ENCODE data around the gene SH3TC1. TPM values are rescaled to one million over a fixed set of nuclear protein-coding genes. Genes with fewer than 3 reads are reported as not detected.

The SH3TC1 gene
- total RNA-seq, 2 experiments from 2014 or later = 28.5 to 28.8 TPM

DNA sequence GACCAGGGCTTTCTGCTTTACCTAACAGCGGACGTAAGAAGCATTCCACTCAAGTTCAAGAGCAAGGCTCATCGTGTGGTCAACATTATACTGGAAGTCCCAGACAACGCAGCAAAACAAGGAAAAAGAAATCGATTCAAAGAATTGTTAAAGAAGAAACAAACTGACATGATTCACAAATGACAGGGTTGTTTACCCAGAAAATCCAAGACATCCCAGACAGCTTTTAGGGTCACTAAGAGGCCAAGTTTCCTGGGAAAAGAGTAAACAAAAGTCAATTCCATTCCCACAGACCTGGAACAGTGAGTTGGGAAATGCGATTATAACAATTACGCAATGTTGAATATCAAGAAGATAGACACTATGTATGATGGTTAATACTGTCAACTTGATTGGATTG is 49.0 kb downstream of the SH3TC1 start:
- intact Hi-C loops (cut with micrococcal nuclease) = no loop called here
- CTCF ChIA-PET = no interaction called here
- DNase-seq = no peak

DNA sequence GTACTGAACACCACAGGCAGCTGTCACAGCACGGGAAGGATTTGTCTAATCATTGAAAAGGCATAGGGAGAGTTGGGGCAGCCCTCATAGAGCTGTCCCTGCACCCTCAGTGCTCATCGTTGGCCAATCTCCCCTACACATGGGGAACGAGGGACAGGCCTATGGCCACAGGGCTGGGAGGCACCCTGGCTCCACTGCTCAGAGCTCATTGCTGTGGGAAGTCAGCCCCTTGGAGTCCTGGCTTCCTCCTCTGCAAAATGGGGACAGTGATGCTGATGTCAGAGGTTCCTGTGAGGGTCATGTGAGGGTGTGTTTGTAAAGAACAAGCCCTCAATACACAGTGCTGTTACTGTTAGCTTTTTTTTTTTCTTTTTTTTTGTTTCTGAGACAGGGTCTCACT is 51.1 kb downstream of the SH3TC1 start:
- no peak overlapping the region for H3K27ac Mint-ChIP-seq
- H3K9me3 Mint-ChIP-seq = no peaks in the 10 kb centered on the region
- peaks cover 1% of the 10 kb centered on the region for H3K27me3 Mint-ChIP-seq
- no peak for DNase-seq
- intact Hi-C loops (cut with micrococcal nuclease) = no loop called here
- POLR2A ChIA-PET = no interaction called here
- CTCF ChIA-PET = interaction anchor here (0.8 to 1.5 kb wide), 2 partner anchors 8 to 17 kb away, joined by 3 to 4 read pairs; no protein-coding TSS in a partner anchor
- H3K4me1 Mint-ChIP-seq (ENCODE audit: low read depth) = no peaks in the 10 kb centered on the region
- H3K36me3 Mint-ChIP-seq = no peaks in the 10 kb centered on the region
- H3K4me3 Mint-ChIP-seq = no peak overlapping the region

More for the DNA sequence above, 49.0 kb downstream of the SH3TC1 start:
- H3K27me3 Mint-ChIP-seq = peaks cover 1% of the 10 kb centered on the region
- H3K4me1 Mint-ChIP-seq (ENCODE audit: low read depth) = no peaks in the 10 kb centered on the region
- H3K36me3 Mint-ChIP-seq = no peaks in the 10 kb centered on the region
- POLR2A ChIA-PET = no interaction called here
- H3K4me3 Mint-ChIP-seq = no peak overlapping the region
- no peak overlapping the region for H3K27ac Mint-ChIP-seq
- H3K9me3 Mint-ChIP-seq = no peaks in the 10 kb centered on the region

GRCh38 chr4:8250637-8251036 is 51.5 kb downstream of the SH3TC1 start:
- H3K9me3 Mint-ChIP-seq = no peaks in the 10 kb centered on the region
- no peak for DNase-seq
- peaks cover 1% of the 10 kb centered on the region for H3K27me3 Mint-ChIP-seq
- H3K4me3 Mint-ChIP-seq = no peak overlapping the region
- no peaks in the 10 kb centered on the region for H3K36me3 Mint-ChIP-seq
- ChIA-PET CTCF (interaction anchor here (0.8 kb wide), 1 partner anchor 9 kb away, joined by 4 read pairs; no protein-coding TSS in a partner anchor), POLR2A (no interaction called here)
- intact Hi-C loops (cut with micrococcal nuclease) = no loop called here
- no peak overlapping the region for H3K27ac Mint-ChIP-seq
- H3K4me1 Mint-ChIP-seq (ENCODE audit: low read depth) = no peaks in the 10 kb centered on the region

DNA sequence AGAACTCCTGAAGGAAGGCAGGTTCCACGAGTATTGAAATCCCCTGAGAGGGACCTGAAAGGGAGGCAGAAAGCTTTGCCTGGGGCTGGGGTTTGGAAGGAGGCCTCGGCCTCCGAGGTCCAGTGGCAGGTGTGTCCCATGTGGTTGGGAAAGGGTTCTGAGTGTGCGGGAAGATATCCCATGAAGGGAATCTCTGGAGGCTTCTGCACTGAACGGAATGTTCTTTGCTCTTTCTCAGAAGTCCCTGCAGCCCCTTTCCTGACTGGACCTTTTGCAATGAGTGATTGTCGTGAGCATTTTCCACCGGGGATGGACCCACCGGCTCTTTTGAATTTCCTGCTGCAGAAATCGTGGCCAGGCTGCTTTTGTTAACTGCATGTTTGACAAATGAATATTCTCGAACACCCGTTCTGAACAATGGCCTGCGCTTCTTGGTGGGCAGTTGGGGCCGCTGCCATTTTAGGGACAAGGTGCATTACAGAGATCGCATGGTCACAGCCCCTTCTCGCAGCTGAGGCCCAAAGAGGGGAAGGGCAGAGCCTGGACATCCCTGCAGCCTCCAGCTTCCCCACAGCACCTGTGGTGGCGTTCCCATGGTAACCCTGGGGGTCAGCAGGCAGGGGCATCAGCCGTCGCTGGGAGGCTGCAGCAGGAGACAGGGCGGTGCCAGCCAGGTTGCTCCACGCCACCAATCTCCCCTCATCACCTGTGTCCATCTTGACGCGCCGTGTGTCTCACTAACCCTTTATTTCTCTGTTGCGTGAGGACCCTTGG is 52.2 kb downstream of the SH3TC1 start:
- no peaks in the 10 kb centered on the region for H3K9me3 Mint-ChIP-seq
- ChIA-PET POLR2A (no interaction called here), CTCF (no interaction called here)
- intact Hi-C loops (cut with micrococcal nuclease) = no loop called here
- no peaks in the 10 kb centered on the region for H3K36me3 Mint-ChIP-seq
- H3K4me1 Mint-ChIP-seq (ENCODE audit: low read depth) = no peaks in the 10 kb centered on the region
- no peak overlapping the region for H3K4me3 Mint-ChIP-seq
- H3K27me3 Mint-ChIP-seq = peaks cover 1% of the 10 kb centered on the region
- no peak for DNase-seq
- no peak overlapping the region for H3K27ac Mint-ChIP-seq

GRCh38 chr4:8252301-8253173 is 53.4 kb downstream of the SH3TC1 start:
- intact Hi-C loops (cut with micrococcal nuclease) = no loop called here
- Mint-ChIP-seq H3K27ac (no peak overlapping the region), H3K9me3 (no peaks in the 10 kb centered on the region), H3K27me3 (peaks cover 1% of the 10 kb centered on the region), H3K4me1 (ENCODE audit: low read depth) (no peaks in the 10 kb centered on the region), H3K4me3 (no peak overlapping the region), H3K36me3 (no peaks in the 10 kb centered on the region)
- ChIA-PET POLR2A (no interaction called here), CTCF (interaction anchor here (1.0 to 1.2 kb wide), 2 partner anchors 10 to 216 kb away, joined by 3 read pairs; no protein-coding TSS in a partner anchor)
- DNase-seq = no peak

DNA sequence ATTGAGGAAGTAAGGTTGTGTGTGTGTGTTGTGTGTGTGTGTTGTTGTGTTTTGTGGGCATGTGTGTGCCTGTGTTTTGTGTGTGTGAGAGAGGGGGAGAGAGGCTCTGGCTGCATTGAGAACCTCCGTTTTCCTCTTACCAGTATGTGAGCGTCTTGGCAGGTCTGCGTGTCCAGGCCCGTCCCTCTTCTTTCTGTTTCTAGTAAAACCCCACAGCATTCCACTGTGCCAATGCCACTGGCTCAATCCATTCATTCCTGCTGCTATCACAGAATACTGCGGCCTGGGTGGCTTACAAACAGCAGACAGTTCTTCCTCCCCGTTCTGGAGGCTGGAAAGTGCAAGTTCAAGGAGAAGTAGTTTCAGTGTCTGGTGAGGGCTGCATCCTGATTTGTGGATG is 55.0 kb downstream of the SH3TC1 start:
- no peaks in the 10 kb centered on the region for H3K27me3 Mint-ChIP-seq
- POLR2A ChIA-PET = no interaction called here

DNA sequence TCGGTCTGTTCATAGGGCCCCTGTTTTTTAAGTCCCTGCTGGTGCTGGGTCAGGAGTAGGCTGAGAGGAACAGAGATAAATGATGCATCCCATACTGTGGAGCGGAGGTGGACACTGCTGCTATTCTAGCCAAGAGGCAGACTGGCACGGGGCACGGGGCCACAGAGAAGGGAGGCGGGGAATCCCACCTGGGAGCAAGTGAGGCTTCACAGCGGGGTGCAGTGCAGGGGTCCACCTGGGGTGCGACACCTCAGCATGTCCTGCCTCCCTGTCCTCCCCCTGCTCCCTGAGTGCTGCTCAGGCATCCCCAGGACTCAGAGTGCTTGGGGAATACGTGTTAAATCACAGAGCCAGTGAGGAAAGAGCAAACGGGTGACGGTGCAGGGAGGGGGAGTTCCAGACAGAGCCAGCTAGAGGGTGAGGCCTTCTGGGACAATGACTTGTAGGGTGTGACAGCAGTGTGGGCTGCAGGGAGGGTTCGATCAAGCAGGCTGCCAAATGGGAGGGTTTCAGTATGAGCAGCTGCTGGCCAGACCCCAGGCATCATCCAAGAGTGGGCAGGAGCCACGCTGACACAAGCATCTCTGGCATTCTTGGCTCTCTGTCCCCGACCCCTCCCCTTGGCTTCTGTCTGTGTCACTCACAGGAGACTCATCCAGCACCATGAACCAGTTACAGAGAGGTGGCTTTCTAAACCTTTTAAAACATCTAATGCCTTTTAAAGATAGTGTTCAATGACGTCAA is 56.8 kb downstream of the SH3TC1 start:
- no peaks in the 10 kb centered on the region for H3K9me3 Mint-ChIP-seq
- H3K4me1 Mint-ChIP-seq (ENCODE audit: low read depth) = no peaks in the 10 kb centered on the region
- no peak overlapping the region for H3K27ac Mint-ChIP-seq
- no peaks in the 10 kb centered on the region for H3K36me3 Mint-ChIP-seq
- intact Hi-C loops (cut with micrococcal nuclease) = no loop called here
- H3K27me3 Mint-ChIP-seq = peaks cover 2% of the 10 kb centered on the region
- CTCF ChIA-PET = no interaction called here
- no peak for DNase-seq
- POLR2A ChIA-PET = no interaction called here
- no peak overlapping the region for H3K4me3 Mint-ChIP-seq

More for the DNA sequence above, 55.0 kb downstream of the SH3TC1 start:
- CTCF ChIA-PET = interaction anchor here (1.2 kb wide), 1 partner anchor 215 kb away, joined by 3 read pairs; no protein-coding TSS in a partner anchor
- no peaks in the 10 kb centered on the region for H3K4me1 Mint-ChIP-seq (ENCODE audit: low read depth)
- no peak overlapping the region for H3K4me3 Mint-ChIP-seq
- no peaks in the 10 kb centered on the region for H3K9me3 Mint-ChIP-seq
- H3K27ac Mint-ChIP-seq = no peak overlapping the region
- no peaks in the 10 kb centered on the region for H3K36me3 Mint-ChIP-seq
- intact Hi-C loops (cut with micrococcal nuclease) = no loop called here
- DNase-seq = no peak

- DNase-seq = no peak
- H3K27me3 Mint-ChIP-seq = peaks cover 5% of the 10 kb centered on the region
- intact Hi-C loops (cut with micrococcal nuclease) = no loop called here
- no peaks in the 10 kb centered on the region for H3K4me1 Mint-ChIP-seq (ENCODE audit: low read depth)
- POLR2A ChIA-PET = no interaction called here
- H3K9me3 Mint-ChIP-seq = no peaks in the 10 kb centered on the region
- H3K27ac Mint-ChIP-seq = no peak overlapping the region
- CTCF ChIA-PET = interaction anchor here (0.9 to 1.4 kb wide), 2 partner anchors 10 to 15 kb away, joined by 3 read pairs; no protein-coding TSS in a partner anchor
- no peaks in the 10 kb centered on the region for H3K36me3 Mint-ChIP-seq
- H3K4me3 Mint-ChIP-seq = no peak overlapping the region
Measured at GRCh38 chr4:8257854-8258253, 58.8 kb downstream of the SH3TC1 start.

DNA sequence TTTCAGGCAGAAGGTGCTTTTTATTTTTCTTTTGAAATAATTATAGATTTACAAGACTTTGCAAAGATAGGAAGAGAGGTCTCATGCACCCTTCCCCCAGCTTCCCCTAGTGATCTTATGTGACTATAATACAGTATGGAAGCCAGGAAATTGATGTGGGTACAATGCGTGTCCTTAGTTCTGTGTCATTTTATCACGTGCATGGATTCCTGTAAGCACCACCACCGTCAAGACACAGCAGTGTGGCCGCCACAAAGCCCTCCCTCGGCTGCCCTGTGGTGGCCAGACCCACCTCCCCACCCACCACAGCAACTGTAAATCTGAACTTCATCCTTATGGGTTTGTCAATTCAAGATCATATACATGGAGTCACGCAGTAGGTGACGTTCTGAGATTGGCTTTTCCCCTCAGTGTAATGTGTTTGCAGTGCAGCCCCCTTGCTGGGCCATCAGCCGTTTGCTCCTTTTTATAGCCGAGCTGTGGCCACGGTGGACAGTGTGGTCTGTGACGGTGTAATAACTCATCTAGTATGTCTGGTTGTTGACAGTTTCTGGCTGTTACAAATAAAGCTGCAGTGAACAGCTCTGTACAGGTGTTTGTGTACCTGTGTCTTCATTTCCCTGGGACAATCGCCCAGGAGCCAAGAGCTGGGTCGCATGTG is 59.6 kb downstream of the SH3TC1 start:
- peaks cover 5% of the 10 kb centered on the region for H3K27me3 Mint-ChIP-seq
- H3K27ac Mint-ChIP-seq = no peak overlapping the region
- no peak for DNase-seq
- H3K9me3 Mint-ChIP-seq = no peaks in the 10 kb centered on the region
- ChIA-PET CTCF (interaction anchor here (1.4 kb wide), 1 partner anchor 9 kb away, joined by 3 read pairs; no protein-coding TSS in a partner anchor), POLR2A (no interaction called here)
- H3K4me1 Mint-ChIP-seq (ENCODE audit: low read depth) = no peaks in the 10 kb centered on the region
- no peak overlapping the region for H3K4me3 Mint-ChIP-seq
- intact Hi-C loops (cut with micrococcal nuclease) = no loop called here
- no peaks in the 10 kb centered on the region for H3K36me3 Mint-ChIP-seq

DNA sequence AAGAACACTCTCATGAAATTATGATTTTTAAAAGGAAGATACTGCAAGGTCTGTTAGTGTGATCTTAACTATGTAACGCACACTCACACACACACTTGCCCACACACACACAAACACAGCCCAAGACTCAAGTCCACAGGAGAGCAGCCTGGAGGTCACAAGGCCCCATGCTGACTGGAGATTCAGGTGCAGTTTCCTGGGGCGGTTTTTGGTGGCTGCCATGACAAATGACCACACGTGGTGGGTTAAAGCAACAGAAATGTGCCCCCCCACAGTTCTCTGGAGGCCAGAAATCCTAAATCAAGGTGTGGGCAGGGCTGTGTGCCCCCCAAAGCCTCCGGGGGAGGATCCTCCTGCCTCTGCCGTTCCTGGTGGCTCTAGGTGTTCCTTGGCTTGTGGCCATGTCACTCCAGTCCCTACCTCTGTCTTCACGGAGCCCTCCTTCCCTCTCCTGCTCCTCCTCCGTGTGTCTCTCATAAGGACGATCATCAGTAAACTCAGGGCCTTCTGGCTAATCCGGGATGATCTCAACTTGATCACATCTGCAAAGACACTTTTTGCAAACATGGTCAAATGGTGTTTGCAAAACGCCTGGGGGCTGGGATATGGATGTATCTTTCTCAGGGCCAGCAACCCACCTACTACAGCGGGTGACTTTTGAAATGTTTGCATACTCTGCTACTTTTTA is 60.8 kb downstream of the SH3TC1 start:
- ChIA-PET CTCF (no interaction called here), POLR2A (no interaction called here)
- H3K27me3 Mint-ChIP-seq = peaks cover 5% of the 10 kb centered on the region
- H3K9me3 Mint-ChIP-seq = no peaks in the 10 kb centered on the region
- H3K4me1 Mint-ChIP-seq (ENCODE audit: low read depth) = no peaks in the 10 kb centered on the region
- no peak for DNase-seq
- H3K4me3 Mint-ChIP-seq = no peak overlapping the region
- no peaks in the 10 kb centered on the region for H3K36me3 Mint-ChIP-seq
- intact Hi-C loops (cut with micrococcal nuclease) = no loop called here
- no peak overlapping the region for H3K27ac Mint-ChIP-seq

DNA sequence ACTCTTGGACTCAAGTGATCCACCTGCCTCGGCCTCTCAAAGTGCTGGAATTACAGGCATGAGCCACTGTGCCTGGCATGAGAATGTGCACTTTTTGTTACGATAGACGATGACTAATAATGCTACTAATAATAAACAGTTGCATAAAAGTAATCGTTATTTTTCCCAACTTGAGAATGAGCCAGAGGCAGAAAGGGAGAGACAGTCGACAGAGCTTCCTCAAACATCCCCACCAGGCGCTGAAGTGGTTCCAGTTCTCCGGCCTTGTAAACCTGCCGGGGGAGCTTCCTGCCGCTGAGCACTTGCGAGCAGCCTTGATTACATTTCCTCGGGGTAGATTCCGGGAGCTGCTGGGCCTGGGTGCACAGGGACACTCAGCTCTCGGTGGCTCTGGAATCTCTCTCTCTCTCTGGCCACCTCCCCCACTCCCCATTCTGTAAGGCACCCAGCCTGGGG is 61.6 kb downstream of the SH3TC1 start:
- Mint-ChIP-seq H3K4me3 (no peak overlapping the region), H3K9me3 (no peaks in the 10 kb centered on the region), H3K27ac (no peak overlapping the region), H3K4me1 (ENCODE audit: low read depth) (no peaks in the 10 kb centered on the region), H3K27me3 (peaks cover 5% of the 10 kb centered on the region), H3K36me3 (no peaks in the 10 kb centered on the region)
- intact Hi-C loops (cut with micrococcal nuclease) = no loop called here
- CTCF ChIA-PET = interaction anchor here (1.0 kb wide), 1 partner anchor 18 kb away, joined by 3 read pairs; no protein-coding TSS in a partner anchor
- DNase-seq = no peak
- POLR2A ChIA-PET = no interaction called here

All from activated CD4-positive, alpha-beta memory T cell treated with anti-CD3 and anti-CD28 coated beads for 36 hours (primary cell).